Vagina (tissue), 2 donors: Measurements from ENCODE around the gene UPB1.

Experiments used
- POLR2A ChIP-seq, 2 donors: fragments of 450-650 bp; IDR thresholded peaks; one replicate each; pipeline ENCODE4 v1.6.1; 2017; ENCODE audit warnings: antibody characterized with exemption in 2 of 2, mild to moderate bottlenecking in 2 of 2, moderate library complexity in 2 of 2
- TF ChIP-seq, protein P1 (sequence below), 3 experiments: fragments of 450-650 bp in 2 of 3; fragments of 200-600 bp in 1 of 3; sonication (generic) in 1 of 3; IDR thresholded peaks; one replicate each; pipeline ENCODE4 v1.5.1; 2017 to 2019; ENCODE audit warnings: antibody characterized with exemption in 3 of 3, mild to moderate bottlenecking in 2 of 3, moderate library complexity in 2 of 3

GRCh38 chr22:24503137-24503842, 8.2 kb downstream of the UPB1 start:
- no peak for TF ChIP-seq POLR2A (IDR thresholded peaks at IDR 0.05)
- TF ChIP-seq, protein P1, sequence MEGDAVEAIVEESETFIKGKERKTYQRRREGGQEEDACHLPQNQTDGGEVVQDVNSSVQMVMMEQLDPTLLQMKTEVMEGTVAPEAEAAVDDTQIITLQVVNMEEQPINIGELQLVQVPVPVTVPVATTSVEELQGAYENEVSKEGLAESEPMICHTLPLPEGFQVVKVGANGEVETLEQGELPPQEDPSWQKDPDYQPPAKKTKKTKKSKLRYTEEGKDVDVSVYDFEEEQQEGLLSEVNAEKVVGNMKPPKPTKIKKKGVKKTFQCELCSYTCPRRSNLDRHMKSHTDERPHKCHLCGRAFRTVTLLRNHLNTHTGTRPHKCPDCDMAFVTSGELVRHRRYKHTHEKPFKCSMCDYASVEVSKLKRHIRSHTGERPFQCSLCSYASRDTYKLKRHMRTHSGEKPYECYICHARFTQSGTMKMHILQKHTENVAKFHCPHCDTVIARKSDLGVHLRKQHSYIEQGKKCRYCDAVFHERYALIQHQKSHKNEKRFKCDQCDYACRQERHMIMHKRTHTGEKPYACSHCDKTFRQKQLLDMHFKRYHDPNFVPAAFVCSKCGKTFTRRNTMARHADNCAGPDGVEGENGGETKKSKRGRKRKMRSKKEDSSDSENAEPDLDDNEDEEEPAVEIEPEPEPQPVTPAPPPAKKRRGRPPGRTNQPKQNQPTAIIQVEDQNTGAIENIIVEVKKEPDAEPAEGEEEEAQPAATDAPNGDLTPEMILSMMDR (IDR thresholded peaks at IDR 0.05): peak; percentile 19 to 54 (median 22)
